Measurements from ENCODE around the gene RNF114. TPM values are rescaled to one million over a fixed set of nuclear protein-coding genes. Genes with fewer than 3 reads are reported as not detected.

Gene RNF114
- total RNA-seq, 1 experiment from 2014 or later: 72.3 TPM

- DNase-seq: no peak
- H3K27me3 Mint-ChIP-seq (ENCODE audit: unreplicated experiment): no peaks in the 10 kb centered on the region
- TF ChIP-seq CTCF (IDR thresholded peaks at IDR 0.05; ENCODE audit: unreplicated experiment): no peak
- intact Hi-C loops (cut with micrococcal nuclease; ENCODE audit: unreplicated experiment): no loop called here
- H3K9me3 Mint-ChIP-seq (ENCODE audit: low read depth, unreplicated experiment): no peaks in the 10 kb centered on the region
- no peak overlapping the region for H3K4me3 Mint-ChIP-seq (ENCODE audit: low read depth, unreplicated experiment)
- H3K4me1 Mint-ChIP-seq (ENCODE audit: low read depth, unreplicated experiment): peaks cover 41% of the 10 kb centered on the region
- BruUV-seq (replicated peaks): no TSS peak
- no peak overlapping the region for H3K27ac Mint-ChIP-seq (ENCODE audit: unreplicated experiment)
- CTCF ChIA-PET: interaction anchor here (1.6 kb wide), 1 partner anchor 10 kb away, joined by 9 read pairs; no protein-coding TSS in a partner anchor
- peaks cover 2% of the 10 kb centered on the region for H3K36me3 Mint-ChIP-seq (ENCODE audit: insufficient read depth, unreplicated experiment)
These were observed 33.0 kb downstream of the RNF114 start for GRCh38 chr20:49969234-49969633.

GRCh38 chr20:49969946-49970345 is 33.7 kb downstream of the RNF114 start:
- H3K27me3 Mint-ChIP-seq (ENCODE audit: unreplicated experiment): no peaks in the 10 kb centered on the region
- no TSS peak for BruUV-seq (replicated peaks)
- CTCF ChIA-PET: interaction anchor here (0.6 to 1.6 kb wide), 4 partner anchors 9 to 794 kb away, joined by 4 to 9 read pairs (median 4); no protein-coding TSS in a partner anchor
- intact Hi-C loops (cut with micrococcal nuclease; ENCODE audit: unreplicated experiment): no loop called here
- H3K27ac Mint-ChIP-seq (ENCODE audit: unreplicated experiment): no peak overlapping the region
- DNase-seq: no peak
- H3K36me3 Mint-ChIP-seq (ENCODE audit: insufficient read depth, unreplicated experiment): no peaks in the 10 kb centered on the region
- no peak overlapping the region for H3K4me3 Mint-ChIP-seq (ENCODE audit: low read depth, unreplicated experiment)
- H3K9me3 Mint-ChIP-seq (ENCODE audit: low read depth, unreplicated experiment): no peaks in the 10 kb centered on the region
- H3K4me1 Mint-ChIP-seq (ENCODE audit: low read depth, unreplicated experiment): peaks cover 41% of the 10 kb centered on the region
- no peak for TF ChIP-seq CTCF (IDR thresholded peaks at IDR 0.05; ENCODE audit: unreplicated experiment)

GRCh38 chr20:49970498-49970897 is 34.3 kb downstream of the RNF114 start:
- no peak overlapping the region for H3K4me3 Mint-ChIP-seq (ENCODE audit: low read depth, unreplicated experiment)
- H3K9me3 Mint-ChIP-seq (ENCODE audit: low read depth, unreplicated experiment): no peaks in the 10 kb centered on the region
- no peak for DNase-seq
- H3K36me3 Mint-ChIP-seq (ENCODE audit: insufficient read depth, unreplicated experiment): no peaks in the 10 kb centered on the region
- intact Hi-C loops (cut with micrococcal nuclease; ENCODE audit: unreplicated experiment): no loop called here
- H3K27ac Mint-ChIP-seq (ENCODE audit: unreplicated experiment): no peak overlapping the region
- H3K4me1 Mint-ChIP-seq (ENCODE audit: low read depth, unreplicated experiment): peaks cover 39% of the 10 kb centered on the region
- no peaks in the 10 kb centered on the region for H3K27me3 Mint-ChIP-seq (ENCODE audit: unreplicated experiment)
- CTCF ChIA-PET: interaction anchor here (0.6 to 1.6 kb wide), 6 partner anchors 8 to 1638 kb away, joined by 3 to 9 read pairs (median 4); no protein-coding TSS in a partner anchor
- no peak for TF ChIP-seq CTCF (IDR thresholded peaks at IDR 0.05; ENCODE audit: unreplicated experiment)
- BruUV-seq (replicated peaks): no TSS peak

DNA sequence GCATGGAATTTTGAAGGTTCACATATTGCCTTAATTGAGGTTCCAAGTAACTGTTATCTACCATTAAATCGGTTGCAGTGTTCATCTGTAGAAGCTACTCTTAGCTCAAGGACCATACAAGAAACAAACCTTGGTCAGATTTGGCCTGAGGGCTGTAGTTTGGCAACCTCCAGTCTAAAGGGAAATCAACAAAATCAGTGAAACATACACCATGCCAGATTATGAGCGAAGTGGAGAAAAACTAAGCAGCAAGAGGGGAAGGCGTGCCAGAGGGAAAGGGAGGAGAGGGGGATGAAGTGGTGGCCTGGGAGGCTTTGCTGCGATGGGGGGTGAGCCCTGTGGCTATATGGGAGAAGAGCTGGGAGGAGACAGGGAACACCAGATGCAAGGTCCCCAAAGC is 37.8 kb downstream of the RNF114 start:
- DNase-seq: no peak
- Mint-ChIP-seq H3K27me3 (ENCODE audit: unreplicated experiment) (no peaks in the 10 kb centered on the region), H3K27ac (ENCODE audit: unreplicated experiment) (no peak overlapping the region), H3K4me3 (ENCODE audit: low read depth, unreplicated experiment) (no peak overlapping the region), H3K9me3 (ENCODE audit: low read depth, unreplicated experiment) (no peaks in the 10 kb centered on the region), H3K4me1 (ENCODE audit: low read depth, unreplicated experiment) (peaks cover 34% of the 10 kb centered on the region), H3K36me3 (ENCODE audit: insufficient read depth, unreplicated experiment) (no peaks in the 10 kb centered on the region)
- intact Hi-C loops (cut with micrococcal nuclease; ENCODE audit: unreplicated experiment): no loop called here
- CTCF ChIA-PET: interaction anchor here (1.9 kb wide), 1 partner anchor 97 kb away, joined by 5 read pairs; no protein-coding TSS in a partner anchor
- no TSS peak for BruUV-seq (replicated peaks)
- no peak for TF ChIP-seq CTCF (IDR thresholded peaks at IDR 0.05; ENCODE audit: unreplicated experiment)

Data from Calu3 (cell line).